GM12878 (cell line): ENCODE measurements around the gene DGKK. TPM values are rescaled to one million over a fixed set of nuclear protein-coding genes. Genes with fewer than 3 reads are reported as not detected.

Source experiments
- ATAC-seq: fragments of 200-7000 bp; cut with Tn5 transposase; 3 replicates; pipeline ENCODE4 v1.9.1; 2020; ENCODE audit warnings: mild to moderate bottlenecking, moderate library complexity
- BruUV-seq: library from RNA; stranded (reverse); fragments of 400-500 nt; replicated peaks from 2 replicates; lab custom pipeline; 2021; lab: Mats Ljungman, UMichigan
- CTCF ChIA-PET: fragments of 300-600 bp; sonication (Branson Sonifier 250); formaldehyde crosslinking; extraction: SDS; loops from one replicate; lab custom pipeline; 2021; ENCODE audit warnings: inconsistent platforms; lab: Yijun Ruan, JAX
- POLR2A ChIA-PET: fragments of 350-600 bp; formaldehyde crosslinking; extraction: SDS; loops from one replicate; lab custom pipeline; 2021; ENCODE audit warnings: inconsistent platforms; lab: Charles Lee
- RAD21 ChIA-PET: fragments of 300-600 bp; sonication (Branson Sonifier 250); formaldehyde crosslinking; loops from one replicate; lab custom pipeline; 2023; ENCODE audit warnings: antibody characterized with exemption; ENCODE audit not compliant: unreplicated experiment; lab: Charles Lee
- SMC1A ChIA-PET: fragments of 300-600 bp; sonication (Branson Sonifier 250); formaldehyde crosslinking; loops from one replicate; lab custom pipeline; 2023; ENCODE audit not compliant: unreplicated experiment, uncharacterized antibody; lab: Charles Lee
- DNase-seq: peaks from one replicate; pipeline ENCODE4 v3.0.0-alpha.2; 2011; ENCODE audit warnings: low read depth, low spot score
- FAIRE-seq: peaks from 3 replicates; lab custom pipeline; 2011; peaks lifted over from hg19 to GRCh38; lab: Jason Lieb, UNC
- H2AFZ ChIP-seq: 2 replicates; pipeline ENCODE4 v1.6.0; 2011; ENCODE audit warnings: low read depth, low read length, control low read depth; ENCODE audit not compliant: control insufficient read depth
- H3K27ac ChIP-seq: 2 replicates; pipeline ENCODE4 v1.5.1; 2011; ENCODE audit warnings: control low read depth; ENCODE audit not compliant: control insufficient read depth, insufficient read depth
- H3K27me3 ChIP-seq, 2 experiments: replicated peaks in 1 of 2; 2 replicates each; pipeline versions ENCODE4 v1.6.0 to v1.6.1; 2011; ENCODE audit warnings: low read length in 1 of 2; ENCODE audit not compliant: control insufficient read depth in 2 of 2, insufficient read depth in 2 of 2
- H3K36me3 ChIP-seq, 2 experiments: 2 replicates each; pipeline ENCODE4 v1.5.1; 2011; ENCODE audit warnings: low read length in 1 of 2; ENCODE audit not compliant: control insufficient read depth in 2 of 2, insufficient read depth in 2 of 2
- H3K4me1 ChIP-seq: 2 replicates; pipeline ENCODE4 v1.6.1; 2011; ENCODE audit warnings: mild to moderate bottlenecking, low read length, moderate library complexity, mixed read lengths; ENCODE audit not compliant: control insufficient read depth, insufficient read depth
- H3K4me2 ChIP-seq: 2 replicates; pipeline ENCODE4 v1.6.0; 2011; ENCODE audit warnings: control low read depth; ENCODE audit not compliant: control insufficient read depth, insufficient read depth
- H3K4me3 ChIP-seq: fragments of 200-600 bp; sonication (generic); 2 replicates; pipeline ENCODE4 v1.5.1; 2016
- H3K79me2 ChIP-seq: 2 replicates; pipeline ENCODE4 v1.6.0; 2011; ENCODE audit warnings: low read length; ENCODE audit not compliant: control insufficient read depth, insufficient read depth
- H3K9ac ChIP-seq: 2 replicates; pipeline ENCODE4 v1.8.0; 2011; ENCODE audit warnings: low read length, control low read depth, mixed read lengths; ENCODE audit not compliant: control insufficient read depth, insufficient read depth
- H3K9me3 ChIP-seq: replicated peaks from 3 replicates; pipeline ENCODE4 v1.5.1; 2011; ENCODE audit warnings: mild to moderate bottlenecking, low read length; ENCODE audit not compliant: control insufficient read depth, insufficient read depth
- H4K20me1 ChIP-seq: 2 replicates; pipeline ENCODE4 v1.6.0; 2011; ENCODE audit not compliant: control insufficient read depth, insufficient read depth
- BRCA1 ChIP-seq: IDR thresholded peaks from 2 replicates; pipeline ENCODE4 v1.6.1; 2011; ENCODE audit warnings: low read depth, low read length, improper control_type of control experiment
- ESRRA ChIP-seq: IDR thresholded peaks from 2 replicates; pipeline ENCODE4 v1.6.1; 2012; ENCODE audit warnings: mild to moderate bottlenecking, low read length, improper control_type of control experiment
- IKZF1 ChIP-seq: fragments of 450-650 bp; conservative IDR thresholded peaks from 2 replicates; pipeline ENCODE4 v1.6.1; 2017; ENCODE audit warnings: antibody characterized with exemption, mild to moderate bottlenecking
- PAX5 ChIP-seq: IDR thresholded peaks from 2 replicates; pipeline ENCODE4 v1.6.1; 2011; ENCODE audit warnings: low read depth, low read length, borderline replicate concordance
- SREBF2 ChIP-seq: IDR thresholded peaks from 2 replicates; pipeline ENCODE4 v1.6.1; 2012; ENCODE audit warnings: mild to moderate bottlenecking, low read length
- WGBS: methylation state at CpG from one replicate; pipeline ENCODE4 v1.1.6; 2016; ENCODE audit warnings: low lambda C conversion rate; ENCODE audit not compliant: insufficient replicate concordance, insufficient coverage; ENCODE audit errors: missing lambda C conversion rate; 5-methylcytosine and 5-hydroxymethylcytosine counted together
- in situ Hi-C: fragments of 300-500 bp; cut with MboI; formaldehyde crosslinking; loops from 9 replicates; pipeline ENCODE4 v1.14.3; 2018; ENCODE audit warnings: mixed read lengths
- intact Hi-C: fragments of 100-400 bp; cut with micrococcal nuclease; formaldehyde crosslinking; loops from one replicate; pipeline ENCODE4 v1.14.2; 2022; ENCODE audit not compliant: unreplicated experiment
- polyA plus RNA-seq, 11 experiments: library from polyadenylated mRNA; depleted of rRNA in 4 of 11; unstranded in 6 of 11; stranded (reverse) in 5 of 11; fragments of >200 nt; fragmentation: Nextera tagmentation in 4 of 11; fragmentation: Illumina TruSeq in 1 of 11; extraction: Ambion mirVana in 4 of 11; extraction: Trizol in 1 of 11; gene quantifications; 1 replicate in 1 of 11; 2 replicates in 10 of 11; pipeline versions ENCODE4 v1.2.1 to v1.2.3, GENCODE V29; 2011 to 2016; ENCODE audit warnings: inconsistent platforms in 2 of 11, missing spikeins in 2 of 11, low read depth in 1 of 11
- total RNA-seq, 4 experiments: library from RNA; depleted of rRNA in 3 of 4; stranded (reverse); fragments of >200 nt in 3 of 4; fragmentation: Illumina TruSeq in 1 of 4; extraction: Trizol in 1 of 4; gene quantifications; 2 replicates each; pipeline versions ENCODE4 v1.2.1 to v1.2.3, GENCODE V29; 2013 to 2021
- TF ChIP-seq, protein P1 (sequence below): IDR thresholded peaks from 2 replicates; pipeline ENCODE4 v1.6.1; 2011; ENCODE audit warnings: low read depth, mild to moderate bottlenecking, low read length, moderate library complexity, borderline replicate concordance; ENCODE audit errors: extremely low read depth
- TF ChIP-seq, protein P2 (sequence below): IDR thresholded peaks from 2 replicates; pipeline ENCODE4 v1.6.1; 2012; ENCODE audit warnings: low read depth, low read length, improper control_type of control experiment
- TF ChIP-seq, protein P3 (sequence below): fragments of 450-650 bp; IDR thresholded peaks from 2 replicates; pipeline ENCODE4 v1.6.1; 2018; ENCODE audit warnings: borderline replicate concordance, mild to moderate bottlenecking; ENCODE audit not compliant: partially characterized antibody

Gene DGKK
- total and polyA plus RNA-seq, 10 of the 15 experiments (the other 5 are each of a cell fraction or from before 2014, with no cell fraction given): under 0.01 to 0.03 TPM; not detected in 8

DNA sequence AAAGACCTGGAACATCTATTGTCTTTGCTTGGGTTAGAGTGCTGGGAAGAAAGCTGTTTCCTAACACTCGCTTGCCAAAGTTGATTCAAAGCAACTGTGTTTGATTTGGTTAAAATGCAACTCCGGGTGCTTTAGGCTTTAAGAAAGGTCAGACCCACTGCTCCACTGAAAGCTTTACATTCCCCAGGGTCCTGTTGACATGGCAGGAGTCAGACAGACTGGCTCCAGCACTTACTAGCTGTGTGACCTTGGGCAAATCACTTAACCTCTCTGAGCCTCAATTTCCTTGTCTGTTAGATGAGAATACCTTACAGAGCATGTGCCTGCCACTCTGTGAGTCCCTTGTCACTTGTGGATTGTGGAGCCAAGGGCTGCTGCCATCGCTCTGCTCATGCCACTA is 39.0 kb downstream of the DGKK start:
- H4K20me1 ChIP-seq: no peaks in the 10 kb centered on the region
- H2AFZ ChIP-seq: no peak overlapping the region
- BruUV-seq: no TSS peak
- H3K4me3 ChIP-seq: no peak overlapping the region
- ChIA-PET SMC1A (interaction anchor here (1.3 kb wide), 1 partner anchor 10 kb away, joined by 3 read pairs; no protein-coding TSS in a partner anchor), RAD21 (no interaction called here), CTCF (interaction anchor here (0.6 kb wide), 1 partner anchor 1130 kb away, joined by 4 read pairs; no protein-coding TSS in a partner anchor), POLR2A (no interaction called here)
- FAIRE-seq: no peak
- intact Hi-C loops: no loop called here
- H3K4me2 ChIP-seq: no peak overlapping the region
- H3K9me3 ChIP-seq: no peaks in the 10 kb centered on the region
- no peaks in the 10 kb centered on the region for H3K79me2 ChIP-seq
- TF ChIP-seq, protein P1, sequence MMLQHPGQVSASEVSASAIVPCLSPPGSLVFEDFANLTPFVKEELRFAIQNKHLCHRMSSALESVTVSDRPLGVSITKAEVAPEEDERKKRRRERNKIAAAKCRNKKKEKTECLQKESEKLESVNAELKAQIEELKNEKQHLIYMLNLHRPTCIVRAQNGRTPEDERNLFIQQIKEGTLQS: no peak
- no peak for TF ChIP-seq PAX5
- TF ChIP-seq, protein P2, sequence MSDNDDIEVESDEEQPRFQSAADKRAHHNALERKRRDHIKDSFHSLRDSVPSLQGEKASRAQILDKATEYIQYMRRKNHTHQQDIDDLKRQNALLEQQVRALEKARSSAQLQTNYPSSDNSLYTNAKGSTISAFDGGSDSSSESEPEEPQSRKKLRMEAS: no peak
- no peak for TF ChIP-seq IKZF1
- TF ChIP-seq, protein P3, sequence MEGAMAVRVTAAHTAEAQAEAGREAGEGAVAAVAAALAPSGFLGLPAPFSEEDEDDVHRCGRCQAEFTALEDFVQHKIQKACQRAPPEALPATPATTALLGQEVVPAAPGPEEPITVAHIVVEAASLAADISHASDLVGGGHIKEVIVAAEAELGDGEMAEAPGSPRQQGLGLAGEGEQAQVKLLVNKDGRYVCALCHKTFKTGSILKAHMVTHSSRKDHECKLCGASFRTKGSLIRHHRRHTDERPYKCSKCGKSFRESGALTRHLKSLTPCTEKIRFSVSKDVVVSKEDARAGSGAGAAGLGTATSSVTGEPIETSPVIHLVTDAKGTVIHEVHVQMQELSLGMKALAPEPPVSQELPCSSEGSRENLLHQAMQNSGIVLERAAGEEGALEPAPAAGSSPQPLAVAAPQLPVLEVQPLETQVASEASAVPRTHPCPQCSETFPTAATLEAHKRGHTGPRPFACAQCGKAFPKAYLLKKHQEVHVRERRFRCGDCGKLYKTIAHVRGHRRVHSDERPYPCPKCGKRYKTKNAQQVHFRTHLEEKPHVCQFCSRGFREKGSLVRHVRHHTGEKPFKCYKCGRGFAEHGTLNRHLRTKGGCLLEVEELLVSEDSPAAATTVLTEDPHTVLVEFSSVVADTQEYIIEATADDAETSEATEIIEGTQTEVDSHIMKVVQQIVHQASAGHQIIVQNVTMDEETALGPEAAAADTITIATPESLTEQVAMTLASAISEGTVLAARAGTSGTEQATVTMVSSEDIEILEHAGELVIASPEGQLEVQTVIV: no peak
- no peak for TF ChIP-seq SREBF2
- TF ChIP-seq ESRRA: no peak
- TF ChIP-seq BRCA1: no peak
- no peak overlapping the region for H3K9ac ChIP-seq
- H3K36me3 ChIP-seq: no peaks in the 10 kb centered on the region
- in situ Hi-C loops: no loop called here
- ATAC-seq: no peak
- 0% methylated on average over 3 of the region's 3 CpGs for WGBS
- no peak overlapping the region for H3K27ac ChIP-seq
- H3K27me3 ChIP-seq: 0 out of 4 replicates have a peak, but pooled peaks cover 0 to 1% of the 10 kb centered on the region in 2 experiments
- no peaks in the 10 kb centered on the region for H3K4me1 ChIP-seq
- DNase-seq: no peak
